Right atrium auricular region (tissue), 2 donors: ENCODE data around the gene MRFAP1. TPM values are rescaled to one million over a fixed set of nuclear protein-coding genes. Genes with fewer than 3 reads are reported as not detected.

Source experiments
- DNase-seq: peaks from one replicate; pipeline ENCODE4 v3.0.0-alpha.2; 2019; ENCODE audit warnings: low spot score
- H3K27ac ChIP-seq, 2 donors: fragments of 200-600 bp; sonication (generic); 1 replicate in 1 of 2; 2 replicates in 1 of 2; pipeline ENCODE4 v1.5.1; 2016 to 2019
- H3K27me3 ChIP-seq, 2 donors: fragments of 200-600 bp; sonication (generic); one replicate each; pipeline versions ENCODE4 v1.5.1 to v1.6.0; 2017 to 2019
- H3K36me3 ChIP-seq: fragments of 200-600 bp; sonication (generic); one replicate; pipeline ENCODE4 v1.5.1; 2016
- H3K4me1 ChIP-seq, 2 donors: fragments of 200-600 bp; sonication (generic); one replicate each; pipeline versions ENCODE4 v1.5.1 to v1.6.0; 2017 to 2019
- H3K4me3 ChIP-seq, 2 donors: fragments of 200-600 bp; sonication (generic); 1 replicate in 1 of 2; 2 replicates in 1 of 2; pipeline ENCODE4 v1.5.1; 2017 to 2019; ENCODE audit warnings: mild to moderate bottlenecking in 1 of 2, moderate library complexity in 1 of 2
- H3K9me3 ChIP-seq, 2 donors: fragments of 200-600 bp; sonication (generic); one replicate each; pipeline ENCODE4 v1.5.1; 2019
- CTCF ChIP-seq, 2 donors: fragments of 200-600 bp; sonication (generic); IDR thresholded peaks; one replicate each; pipeline ENCODE4 v1.5.1; 2019; ENCODE audit warnings: antibody characterized with exemption in 2 of 2
- total RNA-seq, 2 donors: library from RNA; depleted of rRNA; stranded (reverse); fragments of >200 nt; gene quantifications; one replicate each; pipeline ENCODE4 v1.1.0, GENCODE V29; 2016

MRFAP1 gene
- total RNA-seq, 2 donors from 2014 or later: 170 to 176 TPM

GRCh38 chr4:6632125-6632524 is 8.4 kb upstream of the MRFAP1 start:
- TF ChIP-seq CTCF (IDR thresholded peaks at IDR 0.05): no peak
- no peaks in the 10 kb centered on the region for H3K4me1 ChIP-seq
- no peaks in the 10 kb centered on the region for H3K27me3 ChIP-seq
- H3K9me3 ChIP-seq: no peaks in the 10 kb centered on the region
- no peak overlapping the region for H3K4me3 ChIP-seq
- no peaks in the 10 kb centered on the region for H3K36me3 ChIP-seq
- H3K27ac ChIP-seq: no peak overlapping the region
- no peak for DNase-seq

DNA sequence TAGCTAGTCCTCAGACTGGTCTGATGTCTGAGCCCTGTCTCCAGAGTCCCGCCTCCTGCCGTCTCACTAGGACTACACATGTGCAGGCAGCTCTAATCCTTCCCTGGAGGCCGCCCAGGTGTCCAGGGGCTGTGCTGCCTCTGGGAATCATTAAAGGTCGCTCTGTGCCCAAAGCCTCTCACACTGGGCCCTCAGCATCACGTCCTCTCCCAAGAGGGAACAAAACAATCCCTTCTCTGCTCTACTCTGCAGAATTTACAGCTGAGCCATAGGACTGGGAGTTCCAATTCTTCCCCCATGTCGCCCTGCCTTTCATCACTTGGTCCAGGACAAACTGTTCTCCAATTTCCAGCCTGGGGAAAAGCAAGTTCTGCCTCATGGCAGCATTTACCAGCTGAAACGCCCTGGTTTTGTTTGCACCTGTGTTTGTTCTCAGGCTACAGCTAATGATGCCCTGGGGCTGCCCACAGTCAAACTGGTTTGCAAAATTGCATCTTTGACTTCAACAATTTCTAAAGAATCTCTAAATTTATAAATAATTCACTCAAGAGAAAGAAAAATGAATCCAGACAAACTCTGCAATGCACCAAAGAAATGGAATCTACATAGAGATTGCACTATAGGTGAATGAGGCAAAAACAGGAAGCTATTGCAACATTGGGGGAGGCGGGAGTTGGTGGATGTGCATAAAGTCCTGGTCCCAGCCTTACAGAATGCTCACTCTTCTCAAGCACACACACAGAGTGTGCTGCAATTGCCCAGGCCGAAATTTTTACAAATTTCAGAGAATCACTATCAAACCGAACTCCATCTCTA is 7.2 kb upstream of the MRFAP1 start:
- H3K4me3 ChIP-seq: no peak overlapping the region
- H3K36me3 ChIP-seq: no peaks in the 10 kb centered on the region
- TF ChIP-seq CTCF (IDR thresholded peaks at IDR 0.05): no peak
- H3K4me1 ChIP-seq: no peaks in the 10 kb centered on the region
- no peak overlapping the region for H3K27ac ChIP-seq
- no peaks in the 10 kb centered on the region for H3K27me3 ChIP-seq
- DNase-seq: no peak
- H3K9me3 ChIP-seq: no peaks in the 10 kb centered on the region

GRCh38 chr4:6634746-6635145 is 5.7 kb upstream of the MRFAP1 start:
- Histone ChIP-seq H3K27ac (no peak overlapping the region), H3K4me3 (no peak overlapping the region), H3K4me1 (peaks cover 0 to 4% of the 10 kb centered on the region in 2 donors), H3K36me3 (no peaks in the 10 kb centered on the region), H3K27me3 (no peaks in the 10 kb centered on the region), H3K9me3 (no peaks in the 10 kb centered on the region)
- TF ChIP-seq CTCF (IDR thresholded peaks at IDR 0.05): no peak
- DNase-seq: no peak

- H3K4me1 ChIP-seq: peaks cover 0 to 32% of the 10 kb centered on the region in 2 donors
- no peak overlapping the region for H3K4me3 ChIP-seq
- H3K9me3 ChIP-seq: no peaks in the 10 kb centered on the region
- H3K27ac ChIP-seq: no peak overlapping the region
- no peak for TF ChIP-seq CTCF (IDR thresholded peaks at IDR 0.05)
- peaks cover 12% of the 10 kb centered on the region for H3K36me3 ChIP-seq
- DNase-seq: no peak
- H3K27me3 ChIP-seq: no peaks in the 10 kb centered on the region
Measured at GRCh38 chr4:6639137-6639680, 1.3 kb upstream of the MRFAP1 start.

DNA sequence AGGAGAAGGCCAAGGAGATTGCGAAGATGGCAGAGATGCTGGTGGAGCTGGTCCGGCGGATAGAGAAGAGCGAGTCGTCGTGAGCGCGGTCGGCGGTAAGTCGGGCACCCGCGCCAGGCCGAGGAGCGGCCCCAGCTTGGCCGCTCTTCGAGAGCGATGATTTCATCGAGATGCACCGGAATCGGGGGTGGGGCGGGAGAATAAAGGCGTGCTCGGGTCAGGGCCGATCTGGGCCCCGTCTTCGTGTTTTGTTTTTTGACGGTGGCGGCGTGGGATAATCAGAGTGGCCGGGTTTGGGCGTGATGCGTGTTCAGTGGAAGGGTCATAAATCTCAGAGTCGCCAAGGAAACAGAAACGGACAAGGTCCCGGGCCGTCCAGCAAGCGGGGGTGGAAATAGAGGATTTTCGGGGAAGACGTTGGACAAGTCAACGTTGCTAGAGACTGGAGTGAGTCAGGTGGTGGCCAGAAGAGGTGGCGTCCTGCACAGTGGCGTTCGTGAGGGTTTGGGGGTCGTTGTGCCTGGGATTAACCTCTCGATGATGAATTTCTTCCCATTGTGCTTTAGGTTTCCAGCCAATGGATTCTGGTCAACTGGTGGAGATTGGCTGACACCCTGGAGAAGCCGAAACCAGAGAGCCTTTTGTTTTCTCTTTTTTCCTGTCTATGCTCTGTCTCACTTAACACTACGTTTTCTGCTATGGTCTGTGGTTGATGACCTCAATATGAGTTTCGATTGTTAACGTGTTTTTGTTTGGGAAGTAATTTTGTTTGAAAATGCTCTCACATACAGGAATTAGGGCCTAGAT is 882 bp downstream of the MRFAP1 start:
- H3K27ac ChIP-seq: peak overlapping the region; percentile 96 to 97
- no peaks in the 10 kb centered on the region for H3K9me3 ChIP-seq
- no peaks in the 10 kb centered on the region for H3K27me3 ChIP-seq
- peak overlapping the region; percentile 83 to 89 for H3K4me3 ChIP-seq
- no peak for DNase-seq
- H3K36me3 ChIP-seq: peaks cover 12% of the 10 kb centered on the region
- peak in 1 of 2 donors; percentile 16 for TF ChIP-seq CTCF (IDR thresholded peaks at IDR 0.05)
- H3K4me1 ChIP-seq: peaks cover 0 to 32% of the 10 kb centered on the region in 2 donors
